Measurements from ENCODE around the gene IL20. TPM values are rescaled to one million over a fixed set of nuclear protein-coding genes. Genes with fewer than 3 reads are reported as not detected.

IL20 gene
- polyA plus RNA-seq, 1 donor (not counting 4 experiments of a cell fraction or from before 2014, with no cell fraction given): 4.7 TPM

GRCh38 chr1:206902702-206903101 is 37.3 kb downstream of the IL20 start:
- H3K9me3 ChIP-seq (ENCODE audit: control insufficient read depth, low read depth, low read length): no peaks in the 10 kb centered on the region
- no peaks in the 10 kb centered on the region for H3K9me1 ChIP-seq (ENCODE audit: control insufficient read depth, extremely low read depth, insufficient read depth, low read length)
- DNase-seq (ENCODE audit: low read depth, low spot score): no peak
- no peaks in the 10 kb centered on the region for H4K20me1 ChIP-seq (ENCODE audit: control insufficient read depth, extremely low read depth, insufficient read depth, low read length)
- H3K36me3 ChIP-seq (ENCODE audit: control insufficient read depth in 2 of 2, extremely low read depth in 1 of 2, insufficient read depth in 2 of 2, low read length in 2 of 2): peaks cover 0 to 17% of the 10 kb centered on the region in 2 experiments
- no peak overlapping the region for H3K4me3 ChIP-seq (ENCODE audit: control insufficient read depth in 2 of 3, extremely low read depth in 1 of 3, insufficient read depth in 2 of 3, low read depth in 1 of 3, low read length in 3 of 3)
- dilution Hi-C loops (cut with MboI; ENCODE audit: extremely low pct_ligation_motif_present, low sequenced_read_pairs): no loop called here
- H2AFZ ChIP-seq (ENCODE audit: control insufficient read depth, low read length): no peak overlapping the region
- no peak overlapping the region for H3K9ac ChIP-seq (ENCODE audit: control insufficient read depth, extremely low read depth, insufficient read depth, low read length)
- H3K27ac ChIP-seq (ENCODE audit: control insufficient read depth, insufficient read depth, low read length): no peak overlapping the region
- peaks cover 44% of the 10 kb centered on the region for H3K4me1 ChIP-seq (ENCODE audit: control insufficient read depth, extremely low read depth, insufficient read depth, low read length)
- TF ChIP-seq CTCF (optimal IDR thresholded peaks at IDR 0.05 in 1 of 3, IDR thresholded peaks at IDR 0.05 in 1 of 3, conservative IDR thresholded peaks at IDR 0.05 in 1 of 3; ENCODE audit: extremely low read depth in 1 of 3, insufficient read depth in 2 of 3, low read length in 3 of 3) (no peak), EZH2 (IDR thresholded peaks at IDR 0.05; ENCODE audit: low read length) (no peak)
- H3K4me2 ChIP-seq (ENCODE audit: control insufficient read depth, extremely low read depth, insufficient read depth, low read depth, low read length): no peak overlapping the region
- no peak for FAIRE-seq
- H3K79me2 ChIP-seq (ENCODE audit: control insufficient read depth, insufficient read depth, low read length): peaks cover 3% of the 10 kb centered on the region
- H3K27me3 ChIP-seq (ENCODE audit: control insufficient read depth, extremely low read depth, insufficient read depth, low read length): no peaks in the 10 kb centered on the region

- Histone ChIP-seq H3K9me3 (ENCODE audit: control insufficient read depth, low read depth, low read length) (no peaks in the 10 kb centered on the region), H2AFZ (ENCODE audit: control insufficient read depth, low read length) (no peak overlapping the region), H3K79me2 (ENCODE audit: control insufficient read depth, insufficient read depth, low read length) (peaks cover 5% of the 10 kb centered on the region), H3K9ac (ENCODE audit: control insufficient read depth, extremely low read depth, insufficient read depth, low read length) (no peak overlapping the region), H4K20me1 (ENCODE audit: control insufficient read depth, extremely low read depth, insufficient read depth, low read length) (no peaks in the 10 kb centered on the region), H3K27me3 (ENCODE audit: control insufficient read depth, extremely low read depth, insufficient read depth, low read length) (no peaks in the 10 kb centered on the region), H3K4me1 (ENCODE audit: control insufficient read depth, extremely low read depth, insufficient read depth, low read length) (peaks cover 45% of the 10 kb centered on the region), H3K9me1 (ENCODE audit: control insufficient read depth, extremely low read depth, insufficient read depth, low read length) (no peaks in the 10 kb centered on the region), H3K36me3 (ENCODE audit: control insufficient read depth in 2 of 2, extremely low read depth in 1 of 2, insufficient read depth in 2 of 2, low read length in 2 of 2) (peaks cover 0 to 17% of the 10 kb centered on the region in 2 experiments), H3K4me3 (ENCODE audit: control insufficient read depth in 2 of 3, extremely low read depth in 1 of 3, insufficient read depth in 2 of 3, low read depth in 1 of 3, low read length in 3 of 3) (no peak overlapping the region), H3K4me2 (ENCODE audit: control insufficient read depth, extremely low read depth, insufficient read depth, low read depth, low read length) (no peak overlapping the region), H3K27ac (ENCODE audit: control insufficient read depth, insufficient read depth, low read length) (no peak overlapping the region)
- DNase-seq (ENCODE audit: low read depth, low spot score): no peak
- dilution Hi-C loops (cut with MboI; ENCODE audit: extremely low pct_ligation_motif_present, low sequenced_read_pairs): no loop called here
- TF ChIP-seq CTCF (optimal IDR thresholded peaks at IDR 0.05 in 1 of 3, IDR thresholded peaks at IDR 0.05 in 1 of 3, conservative IDR thresholded peaks at IDR 0.05 in 1 of 3; ENCODE audit: extremely low read depth in 1 of 3, insufficient read depth in 2 of 3, low read length in 3 of 3) (no peak), EZH2 (IDR thresholded peaks at IDR 0.05; ENCODE audit: low read length) (no peak)
- FAIRE-seq: no peak
Observed at GRCh38 chr1:206903687-206904086, 38.3 kb downstream of the IL20 start.

All from keratinocyte (primary cell).